Keratinocyte (primary cell): ENCODE results near the gene ABCC4. TPM values are rescaled to one million over a fixed set of nuclear protein-coding genes. Genes with fewer than 3 reads are reported as not detected.

Experiments
- DNase-seq: peaks from one replicate; pipeline ENCODE4 v3.0.0-alpha.2; 2011; ENCODE audit warnings: low read depth, missing footprints, low spot score
- FAIRE-seq: peaks from 2 replicates; lab custom pipeline; 2011; peaks lifted over from hg19 to GRCh38; lab: Jason Lieb, UNC
- H2AFZ ChIP-seq: 2 replicates; pipeline ENCODE4 v1.6.0; 2012; ENCODE audit warnings: low read length, control low read depth, inconsistent platforms; ENCODE audit not compliant: control insufficient read depth
- H3K27ac ChIP-seq: 2 replicates; pipeline ENCODE4 v1.5.1; 2011; ENCODE audit warnings: low read length; ENCODE audit not compliant: control insufficient read depth, insufficient read depth
- H3K27me3 ChIP-seq: 3 replicates; pipeline ENCODE4 v1.6.0; 2011; ENCODE audit warnings: low read length; ENCODE audit not compliant: control insufficient read depth, insufficient read depth; ENCODE audit errors: extremely low read depth
- H3K36me3 ChIP-seq, 2 experiments: 2 replicates in 1 of 2; 3 replicates in 1 of 2; pipeline ENCODE4 v1.5.1; 2011; ENCODE audit warnings: low read length in 2 of 2, mild to moderate bottlenecking in 1 of 2; ENCODE audit not compliant: control insufficient read depth in 2 of 2, insufficient read depth in 2 of 2; ENCODE audit errors: extremely low read depth in 1 of 2
- H3K4me1 ChIP-seq: 3 replicates; pipeline ENCODE4 v1.5.1; 2011; ENCODE audit warnings: low read length; ENCODE audit not compliant: control insufficient read depth, insufficient read depth; ENCODE audit errors: extremely low read depth
- H3K4me2 ChIP-seq: 3 replicates; pipeline ENCODE4 v1.6.0; 2011; ENCODE audit warnings: low read depth, low read length; ENCODE audit not compliant: control insufficient read depth, insufficient read depth; ENCODE audit errors: extremely low read depth
- H3K4me3 ChIP-seq, 3 experiments: fragments of 200-600 bp in 1 of 3; sonication (generic) in 1 of 3; 2 replicates in 2 of 3; 3 replicates in 1 of 3; pipeline ENCODE4 v1.5.1; 2011 to 2016; ENCODE audit warnings: low read length in 3 of 3, mild to moderate bottlenecking in 3 of 3, control low read depth in 2 of 3, inconsistent platforms in 1 of 3, low read depth in 1 of 3, mixed read lengths in 1 of 3, mixed run types in 1 of 3, moderate library complexity in 1 of 3; ENCODE audit not compliant: control insufficient read depth in 2 of 3, insufficient read depth in 2 of 3; ENCODE audit errors: extremely low read depth in 1 of 3
- H3K79me2 ChIP-seq: 2 replicates; pipeline ENCODE4 v1.6.0; 2012; ENCODE audit warnings: low read length; ENCODE audit not compliant: control insufficient read depth, insufficient read depth
- H3K9ac ChIP-seq: 3 replicates; pipeline ENCODE4 v1.6.0; 2011; ENCODE audit warnings: low read length; ENCODE audit not compliant: control insufficient read depth, insufficient read depth; ENCODE audit errors: extremely low read depth
- H3K9me1 ChIP-seq: 3 replicates; pipeline ENCODE4 v1.6.0; 2011; ENCODE audit warnings: low read length; ENCODE audit not compliant: control insufficient read depth, insufficient read depth; ENCODE audit errors: extremely low read depth
- H3K9me3 ChIP-seq: 2 replicates; pipeline ENCODE4 v1.5.1; 2012; ENCODE audit warnings: low read depth, low read length; ENCODE audit not compliant: control insufficient read depth
- H4K20me1 ChIP-seq: 3 replicates; pipeline ENCODE4 v1.6.0; 2011; ENCODE audit warnings: low read length; ENCODE audit not compliant: control insufficient read depth, insufficient read depth; ENCODE audit errors: extremely low read depth
- CTCF ChIP-seq, 3 experiments: IDR thresholded peaks in 1 of 3; conservative IDR thresholded peaks in 1 of 3; optimal IDR thresholded peaks in 1 of 3; 2 replicates in 2 of 3; 3 replicates in 1 of 3; pipeline versions ENCODE3 to v1.5.1; 2011; ENCODE audit warnings: low read length in 3 of 3, mild to moderate bottlenecking in 3 of 3, moderate library complexity in 2 of 3, control low read depth in 1 of 3, inconsistent platforms in 1 of 3; ENCODE audit not compliant: insufficient read depth in 2 of 3; ENCODE audit errors: extremely low read depth in 1 of 3
- EZH2 ChIP-seq: IDR thresholded peaks from one replicate; pipeline ENCODE4 v1.6.1; 2012; ENCODE audit warnings: inconsistent platforms, mild to moderate bottlenecking, low read length, moderate library complexity
- dilution Hi-C: fragments of 300-500 bp; cut with MboI; formaldehyde crosslinking; loops from one replicate; pipeline ENCODE4 v1.7.0; 2020; ENCODE audit warnings: low sequenced_read_pairs; ENCODE audit not compliant: extremely low pct_ligation_motif_present
- polyA plus RNA-seq, 5 experiments: library from polyadenylated mRNA; depleted of rRNA in 3 of 5; stranded (reverse) in 3 of 5; stranded (forward) in 1 of 5; unstranded in 1 of 5; fragments of >200 nt; gene quantifications; 1 replicate in 1 of 5; 2 replicates in 3 of 5; 3 replicates in 1 of 5; pipeline versions ENCODE4 v1.2.1 to v1.2.3, GENCODE V29; 2011 to 2012; ENCODE audit warnings: missing spikeins in 2 of 5, low read depth in 1 of 5, low replicate concordance in 1 of 5

Gene ABCC4
- polyA plus RNA-seq, 1 donor (not counting 4 experiments of a cell fraction or from before 2014, with no cell fraction given), result 13.8 TPM

- Histone ChIP-seq H3K9me1 (no peaks in the 10 kb centered on the region), H3K79me2 (no peaks in the 10 kb centered on the region), H3K27me3 (no peaks in the 10 kb centered on the region), H3K27ac (no peak overlapping the region), H3K36me3 (no peaks in the 10 kb centered on the region), H3K4me3 (no peak overlapping the region), H4K20me1 (no peaks in the 10 kb centered on the region), H3K4me2 (no peak overlapping the region), H3K9ac (no peak overlapping the region), H2AFZ (no peak overlapping the region), H3K9me3 (no peaks in the 10 kb centered on the region), H3K4me1 (no peaks in the 10 kb centered on the region)
- dilution Hi-C loops, result no loop called here
- FAIRE-seq, result no peak
- TF ChIP-seq EZH2 (no peak), CTCF (optimal IDR thresholded peaks at IDR 0.05 in 1 of 3, IDR thresholded peaks at IDR 0.05 in 1 of 3, conservative IDR thresholded peaks at IDR 0.05 in 1 of 3; ENCODE audit: extremely low read depth in 1 of 3, insufficient read depth in 2 of 3, low read length in 3 of 3) (no peak)
- no peak for DNase-seq
These were observed 242.6 kb downstream of the ABCC4 start for GRCh38 chr13:95058680-95059079.

- no peak overlapping the region for H3K4me2 ChIP-seq
- no peaks in the 10 kb centered on the region for H3K9me1 ChIP-seq
- H3K27ac ChIP-seq, result no peak overlapping the region
- H4K20me1 ChIP-seq, result no peaks in the 10 kb centered on the region
- H3K27me3 ChIP-seq, result no peaks in the 10 kb centered on the region
- no peak overlapping the region for H2AFZ ChIP-seq
- DNase-seq (no peak), FAIRE-seq (no peak)
- H3K4me3 ChIP-seq, result no peak overlapping the region
- no peaks in the 10 kb centered on the region for H3K36me3 ChIP-seq
- TF ChIP-seq CTCF (optimal IDR thresholded peaks at IDR 0.05 in 1 of 3, IDR thresholded peaks at IDR 0.05 in 1 of 3, conservative IDR thresholded peaks at IDR 0.05 in 1 of 3; ENCODE audit: extremely low read depth in 1 of 3, insufficient read depth in 2 of 3, low read length in 3 of 3) (no peak), EZH2 (no peak)
- dilution Hi-C loops, result no loop called here
- no peaks in the 10 kb centered on the region for H3K79me2 ChIP-seq
- H3K4me1 ChIP-seq, result no peaks in the 10 kb centered on the region
- H3K9ac ChIP-seq, result no peak overlapping the region
- no peaks in the 10 kb centered on the region for H3K9me3 ChIP-seq
These were observed 245.0 kb downstream of the ABCC4 start for GRCh38 chr13:95056266-95056665.
